Skin epidermis (tissue), 12 donors: Measurements from ENCODE around the gene RUFY3.
"Not testable (repeated sequence)": the region's sequence is repeated elsewhere in the genome, so short reads cannot be mapped to it uniquely, and the experiment has no call there.

ENCODE experiments used
- H3K27ac ChIP-seq, 21 experiments: fragments of 200-600 bp; sonication (generic) in 11 of 21; one replicate each; pipeline ENCODE4 v1.5.0; 2020; ENCODE audit warnings: mild to moderate bottlenecking in 3 of 21, inconsistent platforms in 2 of 21, moderate library complexity in 2 of 21
- H3K4me3 ChIP-seq, 7 experiments: fragments of 200-600 bp; sonication (generic) in 2 of 7; one replicate each; pipeline ENCODE4 v1.5.0; 2020; ENCODE audit warnings: inconsistent platforms in 2 of 7, mild to moderate bottlenecking in 2 of 7, moderate library complexity in 1 of 7

RUFY3 gene

GRCh38 chr4:70728091-70728490 is 6.3 kb downstream of the RUFY3 start:
- Histone ChIP-seq H3K4me3 (no peak overlapping the region), H3K27ac (no peak overlapping the region)

DNA sequence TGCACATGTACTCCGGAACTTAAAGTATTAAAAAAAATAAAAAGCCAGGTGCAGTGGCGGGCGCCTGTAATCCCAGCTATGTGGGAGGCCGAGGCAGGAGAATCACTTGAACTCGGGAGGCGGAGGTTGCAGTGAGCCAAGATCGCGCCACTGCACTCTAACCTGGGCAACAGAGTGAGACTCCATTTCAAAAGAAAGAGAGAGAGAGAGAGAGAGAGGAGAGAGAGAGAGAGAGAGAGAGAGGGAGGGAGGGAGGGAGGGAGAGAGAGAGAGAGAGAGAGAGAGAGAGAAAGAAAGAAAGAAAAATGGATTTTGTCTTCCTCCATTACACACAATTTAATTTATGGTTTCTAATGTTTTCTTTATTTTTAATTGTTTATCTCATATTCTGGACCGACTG is 11.1 kb downstream of the RUFY3 start:
- peak overlapping the region in 1 of 21 experiments; percentile 93 for H3K27ac ChIP-seq
- H3K4me3 ChIP-seq = not testable (repeated sequence)

DNA sequence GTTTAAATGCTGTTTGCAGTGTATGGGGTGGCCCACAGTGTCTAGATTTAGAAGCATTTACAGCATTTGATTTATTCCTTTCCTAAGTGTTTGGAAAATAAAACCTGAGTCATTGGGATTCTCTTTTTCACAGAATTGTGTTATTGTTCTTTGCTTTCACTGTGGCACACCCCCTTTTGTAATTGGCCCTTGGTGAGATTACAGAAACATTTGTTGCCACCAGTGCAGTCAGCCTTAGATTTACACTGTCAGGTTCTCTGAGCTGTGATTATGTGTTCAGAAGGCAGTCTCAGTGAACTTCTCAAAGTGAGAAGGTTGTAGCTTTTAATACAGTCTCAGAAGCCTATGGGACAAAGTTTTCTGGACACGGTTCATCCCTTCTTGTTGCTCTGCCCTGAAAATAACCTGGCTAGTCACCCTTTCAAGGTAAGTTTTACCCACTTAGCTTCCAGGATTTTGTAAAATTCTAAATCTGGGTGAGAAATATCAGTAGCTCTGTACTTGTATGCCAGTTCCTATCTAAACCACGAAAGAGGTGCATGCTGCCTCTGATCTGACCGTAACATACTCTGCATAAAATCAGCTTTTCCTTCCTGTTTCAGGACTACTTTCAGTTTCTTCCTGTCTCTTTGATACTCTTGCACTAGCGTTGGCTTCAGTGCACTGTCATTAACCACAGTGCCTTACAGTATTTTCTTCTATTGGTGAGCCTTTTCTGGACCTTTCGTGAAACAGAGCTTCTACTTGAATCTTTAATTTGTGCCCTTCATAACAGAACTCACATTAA is 12.6 kb downstream of the RUFY3 start:
- peak overlapping the region in 6 of 7 experiments; percentile 6 to 38 (median 17) for H3K4me3 ChIP-seq
- H3K27ac ChIP-seq = peak overlapping the region in 20 of 21 experiments; percentile 22 to 93 (median 74)

DNA sequence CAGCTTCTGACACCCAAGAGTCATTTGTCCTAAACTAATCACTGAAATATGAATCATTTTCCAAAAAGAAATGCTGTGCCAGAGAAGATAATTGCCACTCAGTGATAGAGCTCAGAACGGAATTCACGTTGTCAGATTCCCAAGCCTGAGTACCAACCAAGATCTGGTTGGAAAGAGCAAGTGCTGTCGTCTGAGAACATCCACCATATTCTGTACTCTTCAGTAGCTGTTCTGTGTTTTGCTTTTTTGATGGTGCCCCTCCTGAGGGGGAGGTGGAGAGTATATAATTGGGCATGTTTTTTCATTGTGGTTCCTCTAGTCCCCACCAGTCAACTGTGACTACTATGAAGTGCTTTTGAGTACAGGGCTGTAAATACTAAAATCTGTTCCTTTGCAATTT is 13.2 kb downstream of the RUFY3 start:
- H3K27ac ChIP-seq = peak overlapping the region in 19 of 21 experiments; percentile 38 to 93 (median 74)

GRCh38 chr4:70735915-70736314 is 14.2 kb downstream of the RUFY3 start:
- H3K27ac ChIP-seq = peak overlapping the region in 8 of 21 experiments; percentile 38 to 93 (median 78)
- H3K4me3 ChIP-seq = not testable (repeated sequence)

More for the DNA sequence above, 13.2 kb downstream of the RUFY3 start:
- H3K4me3 ChIP-seq = peak overlapping the region in 5 of 7 experiments; percentile 6 to 38 (median 17)

- H3K4me3 ChIP-seq = no peak overlapping the region
- peak overlapping the region in 2 of 21 experiments; percentile 37 to 52 for H3K27ac ChIP-seq
Measured at GRCh38 chr4:70737006-70737405, 15.2 kb downstream of the RUFY3 start.

DNA sequence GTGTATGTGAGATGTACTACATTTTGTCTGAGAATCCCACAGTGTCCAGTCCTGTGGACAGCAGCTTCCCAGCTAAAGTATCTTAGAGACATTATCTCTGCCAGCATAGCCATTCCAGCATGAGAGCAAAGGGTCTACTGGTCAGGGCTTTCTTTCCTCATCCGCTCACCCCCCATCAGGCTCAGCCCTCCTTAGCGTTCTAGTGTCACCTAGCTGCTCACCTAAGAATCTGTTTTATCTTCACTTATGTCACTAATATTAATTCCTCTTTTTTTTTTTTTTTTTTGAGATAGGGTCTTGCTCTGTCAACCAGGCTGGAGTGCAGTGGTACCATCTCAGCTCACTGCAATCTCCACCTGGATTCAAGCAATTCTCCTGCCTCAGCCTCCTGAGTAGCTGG is 15.6 kb downstream of the RUFY3 start:
- H3K27ac ChIP-seq = peak overlapping the region in 2 of 21 experiments; percentile 11 to 52
- no peak overlapping the region for H3K4me3 ChIP-seq

DNA sequence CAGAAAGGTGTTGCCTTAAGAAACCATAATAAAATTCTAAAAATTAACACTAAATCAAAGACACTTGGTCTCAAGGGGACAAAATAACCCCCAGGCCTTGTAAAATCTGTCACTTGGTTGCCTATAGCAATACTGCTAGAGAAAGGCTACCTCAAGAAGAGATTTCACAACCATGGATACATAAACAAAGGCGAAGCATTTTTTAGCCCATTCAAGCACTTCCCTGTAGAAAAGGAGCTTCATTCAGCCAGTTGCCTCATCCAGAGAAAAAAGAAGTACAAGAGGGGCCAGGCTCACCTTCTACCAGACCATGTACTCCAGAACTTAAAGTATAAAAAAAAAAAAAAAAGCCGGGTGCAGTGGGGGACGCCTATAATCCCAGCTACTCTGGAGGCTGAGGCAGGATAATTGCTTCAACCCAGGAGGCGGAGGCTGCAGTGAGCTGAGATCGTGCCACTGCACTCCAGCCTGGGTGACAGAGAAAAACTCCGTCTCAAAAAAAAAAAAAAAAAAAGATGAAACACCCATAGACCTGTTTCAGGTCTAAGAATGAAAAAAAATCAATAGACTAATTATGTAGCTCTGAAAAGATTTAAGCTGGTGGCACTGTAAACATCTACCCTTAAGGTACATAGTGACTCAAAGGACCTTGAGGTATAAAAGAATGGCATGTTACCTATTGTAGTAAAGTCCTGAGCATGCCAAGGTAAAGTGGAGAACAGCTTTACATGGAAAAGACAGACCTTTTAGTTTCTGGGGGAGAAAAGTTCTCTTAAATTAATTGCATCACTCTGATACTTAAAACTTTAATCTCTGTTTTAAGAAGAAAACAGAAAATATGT is 18.0 kb downstream of the RUFY3 start:
- Histone ChIP-seq H3K4me3 (no peak overlapping the region), H3K27ac (no peak overlapping the region)

GRCh38 chr4:70741867-70742658 is 20.3 kb downstream of the RUFY3 start:
- Histone ChIP-seq H3K4me3 (no peak overlapping the region), H3K27ac (no peak overlapping the region)

- Histone ChIP-seq H3K4me3 (no peak overlapping the region), H3K27ac (no peak overlapping the region)
Measured at GRCh38 chr4:70743731-70744130, 22.0 kb downstream of the RUFY3 start.

DNA sequence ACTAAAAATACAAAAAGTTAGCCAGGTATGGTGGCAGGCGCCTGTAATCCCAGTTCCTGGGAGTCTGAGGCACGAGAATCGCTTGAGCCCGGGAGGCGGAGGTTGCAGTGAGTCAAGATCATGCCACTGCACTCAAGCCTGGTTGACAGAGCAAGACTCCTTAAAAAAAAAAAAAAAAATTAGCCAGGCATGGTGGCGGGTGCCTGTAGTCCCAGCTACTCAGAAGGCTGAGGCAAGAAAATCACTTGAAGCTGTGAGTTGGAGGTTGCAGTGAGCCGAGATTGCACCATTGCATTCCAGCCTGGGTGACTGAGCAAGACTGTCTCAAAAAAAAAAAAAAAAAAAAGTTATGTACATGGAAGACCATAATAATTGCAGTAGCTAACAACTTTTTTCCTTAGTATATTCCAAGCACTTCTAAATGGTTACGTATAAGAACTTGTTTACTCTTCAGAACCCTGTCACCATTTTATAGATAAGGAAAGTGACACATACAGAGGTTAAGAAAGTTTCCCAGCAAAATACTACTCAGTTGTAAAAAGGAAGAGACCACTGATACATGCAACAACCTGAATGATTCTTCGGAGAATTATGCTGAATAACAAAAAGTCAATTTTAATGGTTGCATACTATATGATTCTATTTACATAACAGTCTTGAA is 24.5 kb downstream of the RUFY3 start:
- no peak overlapping the region for H3K27ac ChIP-seq

DNA sequence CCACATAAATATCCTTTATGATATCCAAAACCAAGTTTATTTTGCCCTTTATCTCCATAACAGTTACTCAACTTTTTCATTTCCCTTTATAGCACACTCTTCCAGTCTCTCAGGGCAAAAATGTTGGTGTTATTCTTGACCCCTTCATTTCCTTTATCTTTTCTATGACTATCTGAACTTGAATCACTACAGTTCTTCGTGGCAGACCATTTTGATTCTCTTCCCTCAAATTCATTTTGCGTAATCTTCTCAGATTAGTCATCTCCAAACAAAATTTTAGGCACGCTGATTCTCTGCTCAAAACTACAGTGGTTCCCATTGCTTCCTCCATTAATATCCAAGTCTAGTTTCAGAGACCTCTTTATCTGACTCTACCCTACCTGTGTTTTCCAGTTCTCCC is 26.1 kb downstream of the RUFY3 start:
- Histone ChIP-seq H3K27ac (no peak overlapping the region), H3K4me3 (no peak overlapping the region)

More for the DNA sequence above, 24.5 kb downstream of the RUFY3 start:
- no peak overlapping the region for H3K4me3 ChIP-seq

DNA sequence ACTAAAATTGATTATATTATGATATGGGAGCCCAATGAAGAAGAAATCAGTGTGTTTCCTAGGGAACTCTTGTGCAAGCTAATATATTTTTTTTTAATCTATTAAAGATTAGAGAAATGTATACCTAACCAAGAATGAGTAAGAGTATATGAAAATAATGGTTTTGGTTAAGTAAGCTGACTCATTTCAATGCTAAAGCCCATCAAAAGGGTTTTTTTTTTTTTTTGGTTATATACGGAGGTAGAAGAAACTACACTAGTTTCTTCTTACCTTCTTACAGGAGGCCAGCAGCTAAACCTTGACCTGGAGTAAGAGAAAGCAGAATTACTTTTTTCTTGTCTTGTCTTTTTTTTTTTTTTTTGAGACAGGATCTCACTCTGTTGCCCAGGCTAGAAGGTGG is 27.5 kb downstream of the RUFY3 start:
- no peak overlapping the region for H3K27ac ChIP-seq
- no peak overlapping the region for H3K4me3 ChIP-seq

DNA sequence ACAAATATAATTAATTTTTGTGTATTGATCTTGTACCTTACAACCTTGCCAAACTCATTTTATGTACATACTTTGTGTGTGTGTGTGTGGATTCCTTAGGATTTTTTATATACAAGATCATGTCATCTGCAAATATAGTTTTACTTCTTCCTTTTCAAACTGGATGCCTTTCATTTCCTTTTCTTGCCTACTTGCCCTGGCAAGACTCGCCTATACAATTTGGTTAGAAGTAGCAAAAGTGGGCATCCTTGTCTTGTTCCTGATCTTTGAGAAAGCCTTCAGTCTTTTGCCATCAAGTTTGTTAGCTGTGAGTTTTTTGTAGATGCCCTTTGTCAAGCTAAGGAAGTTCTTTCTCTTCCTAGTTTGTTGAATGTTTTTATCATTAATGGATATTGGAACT is 30.5 kb downstream of the RUFY3 start:
- Histone ChIP-seq H3K27ac (no peak overlapping the region), H3K4me3 (no peak overlapping the region)

DNA sequence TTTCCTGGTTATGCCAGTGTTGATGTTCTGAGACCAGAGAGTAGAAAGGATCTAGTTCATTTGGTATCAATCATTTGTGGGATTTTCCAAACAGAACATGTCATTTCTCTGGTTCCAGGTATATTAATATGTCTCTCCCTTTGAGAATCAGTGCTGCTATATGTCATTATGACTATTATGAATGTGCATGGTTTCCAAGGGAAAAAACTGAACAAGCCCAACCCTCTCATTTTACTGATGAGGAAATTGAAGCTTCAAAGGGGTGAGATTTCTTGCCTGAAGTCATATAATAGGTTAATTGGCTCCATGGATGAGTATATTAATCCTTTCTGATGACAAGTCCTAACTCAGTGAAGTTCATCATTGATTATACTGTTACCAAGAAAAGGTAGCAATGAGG is 31.9 kb downstream of the RUFY3 start:
- Histone ChIP-seq H3K4me3 (no peak overlapping the region), H3K27ac (no peak overlapping the region)

- no peak overlapping the region for H3K4me3 ChIP-seq
- no peak overlapping the region for H3K27ac ChIP-seq
Measured at GRCh38 chr4:70754470-70754869, 32.7 kb downstream of the RUFY3 start.

GRCh38 chr4:70754990-70755688 is 33.4 kb downstream of the RUFY3 start:
- no peak overlapping the region for H3K4me3 ChIP-seq
- no peak overlapping the region for H3K27ac ChIP-seq

GRCh38 chr4:70759126-70759525 is 37.4 kb downstream of the RUFY3 start:
- peak overlapping the region in 1 of 21 experiments; percentile 3 for H3K27ac ChIP-seq
- H3K4me3 ChIP-seq = no peak overlapping the region

DNA sequence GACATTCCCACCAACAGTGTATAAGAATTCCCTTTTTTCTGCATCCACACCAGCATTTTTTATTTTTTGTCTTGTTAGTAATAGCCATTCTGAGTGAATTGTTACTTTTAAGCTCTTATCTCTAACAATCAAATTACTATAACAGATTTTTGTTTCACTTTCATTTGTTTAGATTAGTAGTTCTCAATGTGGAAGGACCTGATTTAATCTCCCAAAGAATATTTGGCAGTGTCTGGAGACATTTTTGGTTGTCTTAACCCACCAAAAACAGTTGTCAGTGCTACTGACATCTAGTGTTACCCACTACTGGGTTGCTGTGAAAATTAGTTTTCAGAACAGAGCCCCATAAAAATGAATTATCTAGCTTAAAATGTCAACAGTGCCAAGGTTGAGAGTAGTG is 37.9 kb downstream of the RUFY3 start:
- Histone ChIP-seq H3K27ac (peak overlapping the region in 1 of 21 experiments; percentile 3), H3K4me3 (peak overlapping the region in 1 of 7 experiments; percentile 9)
